Activated T-cell treated with anti-CD3 and anti-CD28 coated beads, Interleukin-2, amount 50 U/mL, for 72 hours (primary cell): Measurements from ENCODE around the gene GRIA1. TPM values are rescaled to one million over a fixed set of nuclear protein-coding genes. Genes with fewer than 3 reads are reported as not detected.

Experiments used
- ATAC-seq, 2 donors: fragments of 150-1000 bp; cut with Tn5 transposase; replicated peaks in 1 of 2; 2 replicates each; pipeline ENCODE4 v1.10.0; 2021; ENCODE audit warnings: moderate library complexity in 2 of 2, mild to moderate bottlenecking in 1 of 2
- DNase-seq, 2 donors: peaks; one replicate each; pipeline ENCODE4 v3.0.0; 2021 to 2022; ENCODE audit warnings: mixed read lengths in 1 of 2
- H3K27ac Mint-ChIP-seq: one replicate; pipeline ENCODE4 v1.8.0; 2022; ENCODE audit warnings: mild to moderate bottlenecking, moderate library complexity, mixed read lengths
- H3K27me3 Mint-ChIP-seq: one replicate; pipeline ENCODE4 v1.8.0; 2022; ENCODE audit warnings: low read depth, mixed read lengths
- H3K36me3 Mint-ChIP-seq, 2 donors: one replicate each; pipeline ENCODE4 v1.8.0; 2022; ENCODE audit warnings: mixed read lengths in 2 of 2, mild to moderate bottlenecking in 1 of 2; ENCODE audit not compliant: insufficient read depth in 2 of 2
- H3K4me1 Mint-ChIP-seq: one replicate; pipeline ENCODE4 v1.8.0; 2022; ENCODE audit warnings: low read depth, mixed read lengths
- H3K4me3 Mint-ChIP-seq, 2 donors: one replicate each; pipeline ENCODE4 v1.8.0; 2022; ENCODE audit warnings: mild to moderate bottlenecking in 2 of 2, mixed read lengths in 2 of 2, moderate library complexity in 2 of 2
- H3K9me3 Mint-ChIP-seq, 2 donors: one replicate each; pipeline ENCODE4 v1.8.0; 2022; ENCODE audit warnings: mixed read lengths in 2 of 2
- total RNA-seq, 2 donors: library from RNA; stranded (reverse); gene quantifications; one replicate each; pipeline ENCODE4 v1.2.3, GENCODE V29; 2022

GRIA1 gene
- total RNA-seq, 2 donors from 2014 or later, result not detected

GRCh38 chr5:153636670-153637451 is 146.4 kb downstream of the GRIA1 start:
- H3K36me3 Mint-ChIP-seq, result no peaks in the 10 kb centered on the region
- no peaks in the 10 kb centered on the region for H3K4me1 Mint-ChIP-seq
- DNase-seq (no peak), ATAC-seq (no peak)
- no peak overlapping the region for H3K27ac Mint-ChIP-seq
- peaks cover 0 to 1% of the 10 kb centered on the region in 2 donors for H3K9me3 Mint-ChIP-seq
- H3K4me3 Mint-ChIP-seq, result no peak overlapping the region
- H3K27me3 Mint-ChIP-seq, result no peaks in the 10 kb centered on the region

- no peaks in the 10 kb centered on the region for H3K27me3 Mint-ChIP-seq
- H3K4me1 Mint-ChIP-seq, result no peaks in the 10 kb centered on the region
- no peak overlapping the region for H3K4me3 Mint-ChIP-seq
- H3K36me3 Mint-ChIP-seq, result no peaks in the 10 kb centered on the region
- peaks cover 0 to 1% of the 10 kb centered on the region in 2 donors for H3K9me3 Mint-ChIP-seq
- ATAC-seq, result no peak
- no peak overlapping the region for H3K27ac Mint-ChIP-seq
- DNase-seq, result no peak
These were observed 149.8 kb downstream of the GRIA1 start for GRCh38 chr5:153640293-153640692.

GRCh38 chr5:153641183-153641688 is 150.8 kb downstream of the GRIA1 start:
- Mint-ChIP-seq H3K4me1 (no peaks in the 10 kb centered on the region), H3K27ac (no peak overlapping the region), H3K4me3 (no peak overlapping the region), H3K27me3 (no peaks in the 10 kb centered on the region), H3K36me3 (no peaks in the 10 kb centered on the region), H3K9me3 (peaks cover 0 to 1% of the 10 kb centered on the region in 2 donors)
- no peak for DNase-seq
- ATAC-seq, result no peak

GRCh38 chr5:153654504-153655200 is 164.2 kb downstream of the GRIA1 start:
- ATAC-seq, result no peak

GRCh38 chr5:153655201-153655510 is 164.7 kb downstream of the GRIA1 start:
- H3K36me3 Mint-ChIP-seq, result no peaks in the 10 kb centered on the region
- H3K9me3 Mint-ChIP-seq, result no peaks in the 10 kb centered on the region
- H3K4me1 Mint-ChIP-seq, result no peaks in the 10 kb centered on the region
- H3K27me3 Mint-ChIP-seq, result no peaks in the 10 kb centered on the region
- no peak for DNase-seq
- no peak overlapping the region for H3K4me3 Mint-ChIP-seq
- H3K27ac Mint-ChIP-seq, result no peak overlapping the region
- no peak for ATAC-seq

More at GRCh38 chr5:153654504-153655200, 164.2 kb downstream of the GRIA1 start:
- Mint-ChIP-seq H3K27ac (no peak overlapping the region), H3K27me3 (no peaks in the 10 kb centered on the region), H3K9me3 (no peaks in the 10 kb centered on the region), H3K4me1 (no peaks in the 10 kb centered on the region), H3K4me3 (no peak overlapping the region), H3K36me3 (no peaks in the 10 kb centered on the region)
- DNase-seq, result no peak

GRCh38 chr5:153658149-153658548 is 167.7 kb downstream of the GRIA1 start:
- ATAC-seq (no peak), DNase-seq (no peak)
- no peaks in the 10 kb centered on the region for H3K9me3 Mint-ChIP-seq
- no peak overlapping the region for H3K4me3 Mint-ChIP-seq
- no peaks in the 10 kb centered on the region for H3K27me3 Mint-ChIP-seq
- no peaks in the 10 kb centered on the region for H3K36me3 Mint-ChIP-seq
- H3K4me1 Mint-ChIP-seq, result no peaks in the 10 kb centered on the region
- no peak overlapping the region for H3K27ac Mint-ChIP-seq

- H3K9me3 Mint-ChIP-seq, result no peaks in the 10 kb centered on the region
- no peaks in the 10 kb centered on the region for H3K36me3 Mint-ChIP-seq
- H3K27ac Mint-ChIP-seq, result no peak overlapping the region
- H3K4me3 Mint-ChIP-seq, result no peak overlapping the region
- DNase-seq, result no peak
- no peaks in the 10 kb centered on the region for H3K27me3 Mint-ChIP-seq
- ATAC-seq, result no peak
- no peaks in the 10 kb centered on the region for H3K4me1 Mint-ChIP-seq
These were observed 168.1 kb downstream of the GRIA1 start for GRCh38 chr5:153658606-153659005.

GRCh38 chr5:153659039-153659736 is 168.7 kb downstream of the GRIA1 start:
- H3K27me3 Mint-ChIP-seq, result no peaks in the 10 kb centered on the region
- ATAC-seq (no peak), DNase-seq (no peak)
- H3K4me1 Mint-ChIP-seq, result no peaks in the 10 kb centered on the region
- H3K27ac Mint-ChIP-seq, result no peak overlapping the region
- no peaks in the 10 kb centered on the region for H3K36me3 Mint-ChIP-seq
- H3K4me3 Mint-ChIP-seq, result no peak overlapping the region
- no peaks in the 10 kb centered on the region for H3K9me3 Mint-ChIP-seq

GRCh38 chr5:153660919-153661318 is 170.4 kb downstream of the GRIA1 start:
- Mint-ChIP-seq H3K27ac (no peak overlapping the region), H3K36me3 (no peaks in the 10 kb centered on the region), H3K4me1 (no peaks in the 10 kb centered on the region), H3K4me3 (no peak overlapping the region), H3K9me3 (no peaks in the 10 kb centered on the region), H3K27me3 (no peaks in the 10 kb centered on the region)
- DNase-seq (no peak), ATAC-seq (no peak)

GRCh38 chr5:153661897-153662296 is 171.4 kb downstream of the GRIA1 start:
- Mint-ChIP-seq H3K27ac (no peak overlapping the region), H3K9me3 (no peaks in the 10 kb centered on the region), H3K4me3 (no peak overlapping the region), H3K27me3 (no peaks in the 10 kb centered on the region), H3K36me3 (no peaks in the 10 kb centered on the region), H3K4me1 (no peaks in the 10 kb centered on the region)
- DNase-seq, result no peak
- no peak for ATAC-seq

GRCh38 chr5:153670101-153670500 is 179.6 kb downstream of the GRIA1 start:
- H3K27me3 Mint-ChIP-seq, result no peaks in the 10 kb centered on the region
- no peak overlapping the region for H3K27ac Mint-ChIP-seq
- H3K9me3 Mint-ChIP-seq, result peaks cover 0 to 5% of the 10 kb centered on the region in 2 donors
- no peaks in the 10 kb centered on the region for H3K4me1 Mint-ChIP-seq
- ATAC-seq (no peak), DNase-seq (no peak)
- H3K36me3 Mint-ChIP-seq, result no peaks in the 10 kb centered on the region
- H3K4me3 Mint-ChIP-seq, result no peak overlapping the region

- H3K36me3 Mint-ChIP-seq, result no peaks in the 10 kb centered on the region
- no peak overlapping the region for H3K4me3 Mint-ChIP-seq
- ATAC-seq, result no peak
- H3K4me1 Mint-ChIP-seq, result no peaks in the 10 kb centered on the region
- no peak for DNase-seq
- H3K27ac Mint-ChIP-seq, result no peak overlapping the region
- peaks cover 0 to 5% of the 10 kb centered on the region in 2 donors for H3K9me3 Mint-ChIP-seq
- H3K27me3 Mint-ChIP-seq, result no peaks in the 10 kb centered on the region
These were observed 181.3 kb downstream of the GRIA1 start for GRCh38 chr5:153671653-153672346.
